HUDEP-2 (cell line): ENCODE measurements around the gene ERBB3.

Source experiments
- DNase-seq, 76 experiments: peaks; one replicate each; lab custom pipeline; 2025; ENCODE audit not compliant: unreplicated experiment in 76 of 76; lab: John Stamatoyannopoulos, UW

ERBB3 gene

DNA sequence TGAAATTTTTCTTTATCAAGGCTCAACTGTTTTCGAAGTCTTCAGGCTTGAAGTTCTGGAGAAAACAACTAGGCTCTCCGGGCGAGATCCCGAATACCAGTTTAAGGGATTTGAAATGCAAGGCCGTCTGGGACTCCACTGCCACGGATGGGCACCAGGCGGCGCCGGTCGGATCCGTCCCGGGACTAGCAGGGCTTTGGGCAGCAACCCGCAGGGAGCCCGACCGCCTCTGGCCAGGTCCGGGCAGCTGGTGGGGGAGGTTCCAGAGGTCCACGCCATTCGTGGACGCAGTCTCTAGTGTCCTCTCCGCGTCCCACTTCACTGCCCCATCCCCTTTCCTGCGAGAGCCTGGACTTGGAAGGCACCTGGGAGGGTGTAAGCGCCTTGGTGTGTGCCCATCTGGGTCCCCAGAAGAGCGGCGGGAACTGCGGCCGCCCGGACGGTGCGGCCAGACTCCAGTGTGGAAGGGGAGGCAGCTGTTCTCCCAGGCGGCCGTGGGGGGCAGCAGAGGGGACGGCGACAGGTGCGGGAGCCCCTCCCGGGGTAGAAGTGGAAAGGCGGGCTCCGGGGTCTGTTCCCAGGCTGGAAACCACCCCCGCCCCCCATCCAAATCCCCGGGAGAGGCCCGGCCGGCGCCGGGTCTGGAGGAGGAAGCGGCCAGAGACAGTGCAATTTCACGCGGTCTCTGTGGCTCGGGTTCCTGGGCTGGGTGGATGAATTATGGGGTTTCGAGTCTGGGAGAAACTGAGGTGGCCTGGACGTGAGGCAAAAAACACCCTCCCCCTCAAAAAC lies 838 bp upstream of the ERBB3 start:
- DNase-seq, result peak in 69 of 76 experiments; percentile 3 to 78 (median 60)

DNA sequence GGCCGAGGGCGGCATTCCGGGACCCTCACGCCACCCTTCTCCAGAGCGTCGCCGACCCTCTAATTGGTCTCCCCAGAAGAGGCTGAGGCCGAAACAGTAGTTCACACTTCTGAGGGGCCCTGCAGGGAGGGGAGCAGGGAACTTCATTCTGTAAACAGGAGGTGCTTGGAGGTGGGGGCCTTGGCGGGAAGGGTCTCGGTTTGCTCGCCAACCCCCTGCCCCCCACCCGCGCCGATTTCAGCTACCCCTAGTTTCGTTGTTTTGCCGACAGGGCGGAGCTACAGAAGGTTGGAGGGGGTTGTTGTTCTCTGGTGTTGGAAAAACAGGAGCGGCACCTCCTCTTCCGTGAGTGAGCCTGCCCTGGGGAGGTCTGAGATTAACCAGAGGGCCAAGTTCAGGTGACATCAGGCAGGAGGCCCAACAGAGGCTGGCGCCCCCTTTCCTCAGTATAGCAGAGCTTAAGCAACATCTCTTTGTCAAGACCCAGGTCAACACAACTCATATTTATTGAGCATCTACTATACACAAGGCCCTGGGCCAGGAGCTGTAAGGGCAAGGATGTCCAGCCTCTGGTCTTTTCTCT lies 682 bp downstream of the ERBB3 start:
- no peak for DNase-seq

DNA sequence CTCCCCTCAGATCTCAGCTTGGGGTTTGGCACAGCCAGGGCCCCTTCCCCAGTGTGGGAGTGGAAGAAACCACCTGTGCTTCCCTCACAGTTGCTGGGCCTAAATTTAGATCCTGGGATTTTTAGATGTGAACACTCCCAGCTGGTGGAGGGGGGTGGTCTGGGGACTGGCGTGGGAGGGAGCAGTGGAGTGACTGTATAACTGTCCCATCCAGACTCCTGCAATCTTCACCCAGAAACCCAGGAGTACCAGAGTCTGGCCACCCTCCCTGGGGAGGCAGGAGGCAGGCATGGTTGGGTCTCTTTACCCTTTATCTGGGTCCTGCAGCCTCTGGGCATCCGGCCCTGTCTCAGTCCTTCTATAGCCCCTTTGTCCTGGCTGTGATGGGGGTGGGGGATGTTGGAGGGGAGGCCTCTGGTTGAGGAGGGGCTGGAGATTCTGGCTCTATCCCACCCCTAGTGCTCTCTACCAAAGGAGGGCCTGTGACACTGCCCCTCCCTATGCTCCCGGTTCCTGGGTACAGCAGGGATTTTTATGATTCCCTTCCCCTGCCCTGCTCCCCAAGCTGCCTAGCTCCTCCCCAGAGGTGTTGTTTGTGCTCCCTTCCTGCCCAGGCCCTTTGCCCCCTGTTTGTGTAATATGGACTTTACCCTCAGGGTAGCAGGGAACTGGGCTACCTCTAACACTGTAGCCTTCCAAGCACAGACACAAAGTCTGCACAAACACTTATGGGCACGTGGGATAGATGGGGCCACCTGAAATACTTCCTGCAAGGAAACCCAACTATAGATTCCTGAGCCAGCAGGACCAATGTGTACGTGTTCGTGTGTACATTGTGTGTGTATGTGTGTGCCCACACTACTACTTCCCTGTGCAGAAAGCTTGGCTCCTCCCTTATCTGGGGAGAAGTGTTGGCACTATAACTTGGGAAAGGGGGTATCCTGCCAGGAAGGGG lies 1.7 kb downstream of the ERBB3 start:
- DNase-seq, result no peak

- DNase-seq, result no peak
Observed at GRCh38 chr12:56082382-56082781, 2.4 kb downstream of the ERBB3 start.

DNA sequence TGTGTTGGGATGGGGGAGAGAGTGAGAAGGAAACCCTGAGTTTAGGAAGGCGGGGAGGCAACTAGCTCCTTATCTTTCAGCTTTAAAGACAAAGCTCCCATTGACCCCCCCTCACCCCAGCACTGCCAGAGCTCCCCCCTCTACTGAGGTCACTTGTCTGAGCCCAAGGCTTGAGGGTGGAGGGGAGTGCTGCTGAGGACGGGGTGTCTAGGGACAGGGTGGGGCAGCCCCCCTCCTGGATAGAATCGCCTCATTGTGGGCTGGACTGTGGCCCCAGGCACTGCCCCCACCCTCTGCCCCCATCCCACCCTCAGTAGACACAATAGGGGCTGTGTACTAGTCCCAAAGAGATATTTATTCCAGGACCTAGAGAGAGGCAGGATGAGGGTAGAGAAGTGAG lies 3.0 kb downstream of the ERBB3 start:
- no peak for DNase-seq

DNA sequence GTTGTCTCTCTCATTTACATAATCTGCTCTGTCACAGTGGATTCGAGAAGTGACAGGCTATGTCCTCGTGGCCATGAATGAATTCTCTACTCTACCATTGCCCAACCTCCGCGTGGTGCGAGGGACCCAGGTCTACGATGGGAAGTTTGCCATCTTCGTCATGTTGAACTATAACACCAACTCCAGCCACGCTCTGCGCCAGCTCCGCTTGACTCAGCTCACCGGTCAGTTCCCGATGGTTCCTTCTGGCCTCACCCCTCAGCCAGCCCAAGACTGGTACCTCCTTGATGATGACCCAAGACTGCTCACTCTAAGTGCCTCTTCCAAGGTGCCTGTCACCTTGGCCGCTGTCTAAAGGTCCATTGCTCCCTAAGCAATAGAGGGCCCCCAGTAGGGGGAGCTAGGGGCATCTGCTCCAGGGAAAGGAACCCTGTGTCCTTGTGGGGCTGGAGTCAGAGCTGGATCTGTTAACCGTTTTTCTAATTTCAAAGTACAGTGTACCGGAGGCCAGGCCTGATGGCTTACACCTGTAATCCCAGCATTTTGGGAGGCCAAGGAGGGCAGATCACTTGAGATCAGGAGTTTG lies 5.1 kb downstream of the ERBB3 start:
- DNase-seq, result peak in 36 of 76 experiments; percentile 5 to 49 (median 26)

DNA sequence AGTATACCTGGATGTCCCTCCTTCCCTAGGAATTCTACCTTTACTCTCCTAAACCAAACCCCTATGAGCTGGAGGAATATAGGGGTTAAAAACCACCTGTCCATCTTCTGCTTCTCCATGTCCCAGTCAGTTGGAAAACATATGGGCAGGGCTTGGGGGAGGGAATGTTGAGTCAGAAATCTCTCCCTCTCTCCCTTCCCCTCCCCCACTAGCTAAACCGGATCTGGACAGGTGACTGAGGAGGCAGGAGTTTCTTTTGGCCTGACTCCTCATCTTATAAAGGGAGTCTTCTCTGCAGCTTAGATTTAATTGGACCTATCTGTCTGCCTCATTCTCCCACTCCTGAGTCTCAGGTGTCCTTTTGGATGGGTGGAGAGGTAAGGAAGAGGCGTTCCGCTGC lies 6.1 kb downstream of the ERBB3 start:
- no peak for DNase-seq

DNA sequence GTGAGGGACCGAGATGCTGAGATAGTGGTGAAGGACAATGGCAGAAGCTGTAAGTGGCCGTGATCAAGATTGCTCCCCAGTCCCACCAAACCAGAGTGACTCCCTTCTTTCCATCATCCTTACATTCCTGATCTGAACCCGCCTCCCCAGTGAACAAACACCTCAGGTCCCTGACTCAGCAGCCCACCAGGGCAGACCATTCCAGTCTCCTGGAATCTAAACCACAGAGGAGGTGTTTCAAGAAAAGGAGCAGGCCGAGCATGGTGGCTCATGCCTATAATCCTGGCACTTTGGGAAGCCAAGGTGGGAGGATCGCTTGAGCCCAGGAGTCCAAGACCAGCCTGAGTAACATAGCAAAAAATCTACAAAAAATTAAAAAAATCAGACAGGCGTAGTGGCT lies 6.6 kb downstream of the ERBB3 start:
- DNase-seq, result no peak

DNA sequence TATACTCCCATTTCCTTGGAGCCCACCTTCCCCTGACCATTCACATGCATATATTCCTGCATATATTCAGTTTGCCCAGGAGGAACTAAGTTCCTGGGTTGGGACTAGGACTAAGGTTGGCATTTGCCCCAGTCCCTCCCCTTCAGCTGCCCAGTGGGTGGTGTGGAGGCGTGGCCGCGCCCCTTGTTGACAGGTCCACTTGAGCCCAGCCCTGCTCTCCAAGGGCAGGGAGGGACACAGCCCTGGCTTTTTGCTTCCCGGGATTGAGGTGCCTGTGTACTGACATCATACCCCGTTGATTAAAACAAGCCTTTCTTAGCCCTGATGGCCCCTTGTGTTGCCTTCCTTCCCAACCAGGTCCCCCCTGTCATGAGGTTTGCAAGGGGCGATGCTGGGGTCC lies 7.3 kb downstream of the ERBB3 start:
- DNase-seq, result peak in 17 of 76 experiments; percentile 4 to 53 (median 18)

GRCh38 chr12:56097738-56098137 lies 17.8 kb downstream of the ERBB3 start:
- no peak for DNase-seq

- DNase-seq, result no peak
Observed at GRCh38 chr12:56098592-56098991, 18.6 kb downstream of the ERBB3 start.

- DNase-seq, result no peak
Observed at GRCh38 chr12:56099787-56100186, 19.8 kb downstream of the ERBB3 start.

DNA sequence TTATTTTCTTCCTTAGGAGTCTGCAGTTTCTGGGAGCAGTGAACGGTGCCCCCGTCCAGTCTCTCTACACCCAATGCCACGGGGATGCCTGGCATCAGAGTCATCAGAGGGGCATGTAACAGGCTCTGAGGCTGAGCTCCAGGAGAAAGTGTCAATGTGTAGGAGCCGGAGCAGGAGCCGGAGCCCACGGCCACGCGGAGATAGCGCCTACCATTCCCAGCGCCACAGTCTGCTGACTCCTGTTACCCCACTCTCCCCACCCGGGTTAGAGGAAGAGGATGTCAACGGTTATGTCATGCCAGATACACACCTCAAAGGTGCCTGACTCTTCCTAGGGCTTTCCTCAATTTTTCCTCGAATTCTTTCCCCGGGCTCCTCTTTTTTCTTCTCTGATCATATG lies 21.1 kb downstream of the ERBB3 start:
- DNase-seq, result no peak

GRCh38 chr12:56102683-56103065 lies 22.7 kb downstream of the ERBB3 start:
- DNase-seq, result no peak

GRCh38 chr12:56103066-56103711 lies 23.2 kb downstream of the ERBB3 start:
- no peak for DNase-seq

DNA sequence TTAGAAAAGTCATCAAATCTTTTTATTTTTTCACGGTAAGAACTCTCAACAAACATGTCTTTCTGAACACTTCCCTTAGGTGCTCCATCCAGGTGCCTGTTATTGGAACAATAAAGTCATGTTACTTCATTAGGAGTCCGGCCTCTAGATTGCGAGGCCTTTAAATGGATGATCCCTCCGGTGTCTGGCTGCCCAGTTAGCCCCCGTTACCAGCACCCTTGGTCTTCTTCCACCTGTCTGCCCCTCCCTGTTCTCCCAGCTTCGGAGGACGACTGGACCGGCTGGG lies 23.8 kb downstream of the ERBB3 start:
- peak in 1 of 76 experiments; percentile 55 for DNase-seq

- peak in 75 of 76 experiments; percentile 57 to 99 (median 97) for DNase-seq
Observed at GRCh38 chr12:56104109-56104814, 24.3 kb downstream of the ERBB3 start, which contains the start of gene PA2G4. Gene PA2G4 (plus strand): TSS chr12:56104559. CDS start chr12:56104738, 179 bp downstream.

DNA sequence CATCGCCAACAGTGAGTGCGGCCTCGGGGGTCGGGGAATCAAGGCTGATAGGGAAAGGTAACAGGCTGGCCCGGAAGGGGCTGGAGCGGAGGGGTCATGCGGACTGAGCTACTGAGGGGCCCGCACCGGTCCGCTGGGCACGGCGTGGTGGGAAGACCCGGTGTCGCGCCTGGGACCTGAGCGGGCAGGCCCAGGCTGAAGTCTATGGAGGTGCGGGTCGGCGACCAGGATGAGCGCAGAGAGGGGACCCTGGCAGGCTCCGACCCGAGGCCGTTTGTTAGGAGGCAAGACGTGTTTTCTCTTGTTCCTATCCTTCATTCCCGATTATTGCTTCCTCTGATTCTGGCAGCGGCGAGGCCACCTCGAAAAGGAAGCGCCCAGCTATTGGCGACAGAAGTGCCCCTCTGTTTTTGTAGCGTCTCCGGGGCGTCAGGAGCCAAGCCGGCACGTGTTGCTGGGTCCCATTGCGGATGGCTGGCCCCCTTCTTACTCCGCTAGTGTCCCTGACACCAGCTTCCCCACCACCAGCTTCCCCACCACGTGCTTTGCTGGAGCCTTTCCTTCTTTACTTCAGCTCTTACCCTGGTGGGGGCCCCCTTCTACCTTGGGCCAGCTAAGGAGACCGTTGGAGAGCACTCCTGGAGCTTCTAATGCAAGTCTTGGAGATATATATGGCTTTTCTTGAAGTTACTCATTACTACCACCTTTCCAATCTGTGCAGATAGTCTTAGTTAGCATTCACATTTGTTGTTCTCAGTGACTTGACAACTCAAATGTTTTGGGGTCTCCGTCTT lies 25.0 kb downstream of the ERBB3 start:
- DNase-seq, result peak in 23 of 76 experiments; percentile 6 to 53 (median 21)

- no peak for DNase-seq
Observed at GRCh38 chr12:56105609-56105902, 25.6 kb downstream of the ERBB3 start.
